BLaER1 (cell line): ENCODE results near the gene ZNF605.
"Not testable (repeated sequence)": the region's sequence is repeated elsewhere in the genome, so short reads cannot be mapped to it uniquely, and the experiment has no call there.

Source experiments
- H3K27ac ChIP-seq: shearing (Covaris generic); formaldehyde crosslinking; 2 replicates; pipeline ENCODE4 v1.8.1; 2022
- H3K27me3 ChIP-seq: shearing (Covaris generic); formaldehyde crosslinking; 2 replicates; pipeline ENCODE4 v1.8.1; 2022
- H3K36me3 ChIP-seq: shearing (Covaris generic); formaldehyde crosslinking; 2 replicates; pipeline ENCODE4 v1.8.1; 2022
- H3K4me1 ChIP-seq: shearing (Covaris generic); formaldehyde crosslinking; 2 replicates; pipeline ENCODE4 v1.8.1; 2022
- H3K4me2 ChIP-seq: shearing (Covaris generic); formaldehyde crosslinking; 2 replicates; pipeline ENCODE4 v1.8.1; 2022
- H3K4me3 ChIP-seq: shearing (Covaris generic); formaldehyde crosslinking; 2 replicates; pipeline ENCODE4 v1.8.1; 2022
- H3K9ac ChIP-seq: shearing (Covaris generic); formaldehyde crosslinking; 2 replicates; pipeline ENCODE4 v1.8.1; 2022
- H3K9me3 ChIP-seq: shearing (Covaris generic); formaldehyde crosslinking; 2 replicates; pipeline ENCODE4 v1.8.1; 2022
- H4K20me1 ChIP-seq: shearing (Covaris generic); formaldehyde crosslinking; 2 replicates; pipeline ENCODE4 v1.8.1; 2022
- Cebpa-rat ChIP-seq: shearing (Covaris generic); IDR thresholded peaks from 2 replicates; pipeline ENCODE4 v1.8.1; 2022

Gene ZNF605

GRCh38 chr12:132948146-132949066, 7.7 kb downstream of the ZNF605 start:
- no peaks in the 10 kb centered on the region for H3K4me1 ChIP-seq
- H3K4me3 ChIP-seq = no peak overlapping the region
- peaks cover 94% of the 10 kb centered on the region for H3K36me3 ChIP-seq
- H3K27ac ChIP-seq = no peak overlapping the region
- no peak for TF ChIP-seq Cebpa-rat
- no peaks in the 10 kb centered on the region for H4K20me1 ChIP-seq
- H3K9me3 ChIP-seq = peaks cover 100% of the 10 kb centered on the region
- no peak overlapping the region for H3K4me2 ChIP-seq
- no peaks in the 10 kb centered on the region for H3K27me3 ChIP-seq
- H3K9ac ChIP-seq = no peak overlapping the region

- Histone ChIP-seq H3K4me2 (no peak overlapping the region), H4K20me1 (no peaks in the 10 kb centered on the region), H3K4me1 (no peaks in the 10 kb centered on the region), H3K4me3 (peak overlapping the region; percentile 4; the same call in 1 of the 2 replicates), H3K36me3 (peaks cover 96% of the 10 kb centered on the region), H3K9ac (no peak overlapping the region), H3K27ac (no peak overlapping the region), H3K27me3 (no peaks in the 10 kb centered on the region), H3K9me3 (peaks cover 100% of the 10 kb centered on the region)
- TF ChIP-seq Cebpa-rat = no peak
These were observed 9.8 kb downstream of the ZNF605 start for GRCh38 chr12:132946246-132946820.

- H3K4me1 ChIP-seq = no peaks in the 10 kb centered on the region
- H3K4me2 ChIP-seq = no peak overlapping the region
- H4K20me1 ChIP-seq = no peaks in the 10 kb centered on the region
- H3K36me3 ChIP-seq = peaks cover 100% of the 10 kb centered on the region
- H3K4me3 ChIP-seq = peak overlapping the region; percentile 7; the same call in 1 of the 2 replicates
- no peaks in the 10 kb centered on the region for H3K27me3 ChIP-seq
- TF ChIP-seq Cebpa-rat = no peak
- no peak overlapping the region for H3K9ac ChIP-seq
- peaks cover 100% of the 10 kb centered on the region for H3K9me3 ChIP-seq
- no peak overlapping the region for H3K27ac ChIP-seq
These were observed 10.3 kb downstream of the ZNF605 start for GRCh38 chr12:132945806-132946205.

- no peaks in the 10 kb centered on the region for H3K4me1 ChIP-seq
- TF ChIP-seq Cebpa-rat = no peak
- peaks cover 82% of the 10 kb centered on the region for H3K36me3 ChIP-seq
- peaks cover 93% of the 10 kb centered on the region for H3K9me3 ChIP-seq
- no peak overlapping the region for H3K4me2 ChIP-seq
- peak overlapping the region; percentile 19; the same call in 1 of the 2 replicates for H3K4me3 ChIP-seq
- no peak overlapping the region for H3K9ac ChIP-seq
- H4K20me1 ChIP-seq = no peaks in the 10 kb centered on the region
- H3K27me3 ChIP-seq = no peaks in the 10 kb centered on the region
- no peak overlapping the region for H3K27ac ChIP-seq
These were observed 13.5 kb downstream of the ZNF605 start for GRCh38 chr12:132942611-132943010.

DNA sequence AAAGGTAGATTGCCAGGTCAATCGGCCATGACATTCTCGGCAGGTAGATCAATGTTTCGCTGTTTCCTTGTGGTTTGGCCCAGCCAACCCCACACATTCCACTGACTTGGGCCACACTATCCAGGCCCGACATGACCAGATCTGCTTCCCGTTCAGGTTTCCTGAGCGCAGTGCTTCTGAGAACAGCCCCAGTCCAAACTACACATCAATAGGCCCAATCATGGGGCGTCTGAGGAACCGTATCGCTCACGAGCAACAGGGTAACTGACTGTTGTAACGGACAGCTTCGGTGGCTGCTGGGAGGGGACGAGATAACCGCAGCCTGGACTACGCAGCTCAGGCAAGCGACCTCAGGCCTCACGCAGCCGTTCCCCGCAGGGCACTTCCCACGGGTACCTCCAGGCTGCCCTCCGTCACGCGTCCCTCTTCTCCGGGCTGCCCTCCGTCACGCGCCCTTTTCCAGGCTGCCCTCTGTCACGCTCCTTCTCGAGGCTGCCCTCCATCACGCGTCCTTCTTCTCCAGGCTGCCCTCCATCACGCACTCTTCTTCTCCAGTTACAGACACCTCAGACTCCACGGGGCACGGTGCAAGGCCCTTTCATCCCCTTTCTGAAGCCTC, 14.7 kb downstream of the ZNF605 start:
- Histone ChIP-seq H4K20me1 (no peaks in the 10 kb centered on the region), H3K9ac (no peak overlapping the region), H3K36me3 (peaks cover 70% of the 10 kb centered on the region), H3K4me3 (peak overlapping the region; percentile 28; the same call in 1 of the 2 replicates), H3K27me3 (no peaks in the 10 kb centered on the region), H3K27ac (no peak overlapping the region), H3K4me1 (no peaks in the 10 kb centered on the region), H3K4me2 (no peak overlapping the region), H3K9me3 (peaks cover 93% of the 10 kb centered on the region)
- no peak for TF ChIP-seq Cebpa-rat

- TF ChIP-seq Cebpa-rat = no peak
- Histone ChIP-seq H3K4me3 (no peak overlapping the region), H3K36me3 (peaks cover 58% of the 10 kb centered on the region), H4K20me1 (no peaks in the 10 kb centered on the region), H3K27ac (no peak overlapping the region), H3K9me3 (peaks cover 92% of the 10 kb centered on the region), H3K4me2 (no peak overlapping the region), H3K4me1 (no peaks in the 10 kb centered on the region), H3K9ac (no peak overlapping the region), H3K27me3 (no peaks in the 10 kb centered on the region)
These were observed 15.9 kb downstream of the ZNF605 start for GRCh38 chr12:132940071-132940719.

- H3K4me1 ChIP-seq, H3K27me3 ChIP-seq: not testable (repeated sequence)
- peaks cover 92% of the 10 kb centered on the region for H3K9me3 ChIP-seq
These were observed 17.3 kb downstream of the ZNF605 start for GRCh38 chr12:132938807-132939206.

GRCh38 chr12:132937476-132937875, 18.6 kb downstream of the ZNF605 start:
- no peak overlapping the region for H3K9ac ChIP-seq
- no peak for TF ChIP-seq Cebpa-rat

More at GRCh38 chr12:132938807-132939206, 17.3 kb downstream of the ZNF605 start:
- H3K27ac ChIP-seq, H3K4me3 ChIP-seq, H3K4me2 ChIP-seq, H3K9ac ChIP-seq, H4K20me1 ChIP-seq: not testable (repeated sequence)
- peaks cover 58% of the 10 kb centered on the region for H3K36me3 ChIP-seq

DNA sequence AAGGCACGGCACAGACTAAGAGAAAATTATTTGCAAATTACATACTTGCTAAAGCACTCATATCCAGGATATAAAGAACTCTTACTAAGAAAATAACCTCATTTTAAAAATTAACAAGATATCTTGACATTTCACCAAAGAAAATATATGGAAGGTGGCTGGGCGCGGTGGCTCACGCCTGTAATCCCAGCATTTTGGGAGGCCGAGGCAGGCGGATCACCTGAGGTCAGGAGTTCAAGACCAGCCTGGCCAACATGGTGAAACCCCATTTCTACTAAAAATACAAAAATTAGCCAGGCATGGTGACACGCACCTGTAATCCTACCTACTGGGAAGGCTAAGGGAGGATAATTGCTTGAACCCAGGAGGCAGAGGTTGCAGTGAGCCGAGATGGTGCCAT, 19.2 kb downstream of the ZNF605 start:
- H3K9ac ChIP-seq, H3K27me3 ChIP-seq, H3K4me2 ChIP-seq, H4K20me1 ChIP-seq, H3K4me1 ChIP-seq, H3K27ac ChIP-seq, H3K4me3 ChIP-seq: not testable (repeated sequence)
- H3K36me3 ChIP-seq = peaks cover 58% of the 10 kb centered on the region
- H3K9me3 ChIP-seq = peaks cover 92% of the 10 kb centered on the region

More at GRCh38 chr12:132937476-132937875, 18.6 kb downstream of the ZNF605 start:
- H3K27me3 ChIP-seq = no peaks in the 10 kb centered on the region
- H3K27ac ChIP-seq = no peak overlapping the region
- H3K36me3 ChIP-seq = peaks cover 58% of the 10 kb centered on the region
- peaks cover 92% of the 10 kb centered on the region for H3K9me3 ChIP-seq
- no peak overlapping the region for H3K4me2 ChIP-seq
- H3K4me3 ChIP-seq = no peak overlapping the region
- H3K4me1 ChIP-seq = no peaks in the 10 kb centered on the region
- H4K20me1 ChIP-seq = no peaks in the 10 kb centered on the region

DNA sequence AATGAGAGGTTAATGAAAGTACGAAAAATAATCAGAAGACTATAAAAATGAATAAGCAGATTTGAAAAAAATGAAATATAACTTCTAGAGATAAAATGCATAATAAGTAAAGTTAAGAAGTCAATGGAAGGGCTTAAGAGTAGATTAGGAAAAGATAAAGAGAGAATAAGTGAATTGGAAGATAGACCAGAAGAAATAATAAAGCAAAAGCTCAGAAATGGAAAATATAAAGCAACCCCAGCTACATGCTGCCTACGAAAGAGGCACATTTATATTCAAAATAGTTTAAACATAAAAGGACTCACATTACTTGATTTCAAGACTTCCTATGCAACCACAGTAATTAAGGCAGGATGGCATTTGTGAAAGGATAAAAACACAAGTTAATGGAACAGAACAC, 19.9 kb downstream of the ZNF605 start:
- peaks cover 92% of the 10 kb centered on the region for H3K9me3 ChIP-seq
- no peak overlapping the region for H3K4me3 ChIP-seq
- peaks cover 58% of the 10 kb centered on the region for H3K36me3 ChIP-seq
- no peak overlapping the region for H3K4me2 ChIP-seq
- no peaks in the 10 kb centered on the region for H3K27me3 ChIP-seq
- no peak overlapping the region for H3K27ac ChIP-seq
- no peak for TF ChIP-seq Cebpa-rat
- H3K9ac ChIP-seq = no peak overlapping the region
- no peaks in the 10 kb centered on the region for H4K20me1 ChIP-seq
- no peaks in the 10 kb centered on the region for H3K4me1 ChIP-seq
